Heart left ventricle (tissue), 16 donors: ENCODE measurements around the gene DCAF8. TPM values are rescaled to one million over a fixed set of nuclear protein-coding genes. Genes with fewer than 3 reads are reported as not detected.
A peak's percentile ranks its signal among the peaks of the same experiment; 100 is the strongest.

Experiments
- ATAC-seq, 4 donors: fragments of 200-7000 bp; cut with Tn5 transposase; one replicate each; pipeline ENCODE4 v1.9.1; 2020 to 2022; ENCODE audit warnings: moderate library complexity in 4 of 4, mild to moderate bottlenecking in 3 of 4, moderate number of reproducible peaks in 1 of 4
- DNase-seq, 5 donors: peaks; one replicate each; pipeline ENCODE4 v3.0.0-alpha.2; 2020
- H3K27ac ChIP-seq, 12 donors: fragments of 200-600 bp; sonication (generic) in 4 of 12; one replicate each; pipeline versions ENCODE4 v1.5.0 to v1.8.0; 2016 to 2022; ENCODE audit warnings: mild to moderate bottlenecking in 2 of 12
- H3K27me3 ChIP-seq, 9 donors: fragments of 200-600 bp; sonication (generic) in 2 of 9; one replicate each; pipeline versions ENCODE4 v1.5.1 to v1.8.0; 2016 to 2022; ENCODE audit warnings: mild to moderate bottlenecking in 3 of 9
- H3K36me3 ChIP-seq, 9 donors: fragments of 200-600 bp; sonication (generic) in 2 of 9; one replicate each; pipeline versions ENCODE4 v1.5.0 to v1.8.0; 2018 to 2022; ENCODE audit warnings: mild to moderate bottlenecking in 2 of 9
- H3K4me1 ChIP-seq, 12 donors: fragments of 200-600 bp; sonication (generic) in 4 of 12; one replicate each; pipeline versions ENCODE4 v1.5.0 to v1.8.0; 2016 to 2022; ENCODE audit warnings: mild to moderate bottlenecking in 3 of 12
- H3K4me3 ChIP-seq, 12 donors: fragments of 200-600 bp; sonication (generic) in 4 of 12; one replicate each; pipeline versions ENCODE4 v1.5.0 to v1.8.0; 2017 to 2022; ENCODE audit warnings: mild to moderate bottlenecking in 9 of 12, moderate library complexity in 4 of 12
- H3K9me3 ChIP-seq, 12 donors: fragments of 200-600 bp; sonication (generic) in 4 of 12; one replicate each; pipeline versions ENCODE4 v1.5.0 to v1.8.0; 2016 to 2022; ENCODE audit warnings: mild to moderate bottlenecking in 1 of 12
- CTCF ChIP-seq, 12 donors: fragments of 200-600 bp; sonication (generic) in 4 of 12; IDR thresholded peaks; one replicate each; pipeline versions ENCODE4 v1.5.0 to v1.8.0; 2018 to 2022; ENCODE audit warnings: antibody characterized with exemption in 12 of 12, mild to moderate bottlenecking in 5 of 12
- POLR2A ChIP-seq, 2 donors: fragments of 450-650 bp; IDR thresholded peaks; one replicate each; pipeline ENCODE4 v1.6.1; 2017; ENCODE audit warnings: antibody characterized with exemption in 2 of 2, mild to moderate bottlenecking in 2 of 2, moderate library complexity in 2 of 2
- WGBS, 4 donors: extraction: QIAGEN DNeasy Blood & Tissue Kit in 2 of 4; methylation state at CpG; one replicate each; pipeline versions ENCODE4 v1.1.5 to v1.1.7; 2013 to 2018; 5-methylcytosine and 5-hydroxymethylcytosine counted together
- intact Hi-C, 10 donors: fragments of 100-400 bp; cut with DNase I; formaldehyde crosslinking; loops; one replicate each; pipeline versions ENCODE4 v1.11.1 to v1.14.2; 2022
- polyA plus RNA-seq, 2 donors: library from polyadenylated mRNA; stranded (reverse); fragments of 200-250 nt; gene quantifications; one replicate each; pipeline ENCODE4 v1.2.3, GENCODE V29; 2013
- total RNA-seq, 9 donors: library from RNA; depleted of rRNA in 2 of 9; stranded (reverse); fragments of >200 nt in 2 of 9; fragmentation: NEBNext Ultra II Directional in 3 of 9; extraction: Animal tissue kit (Norgen Biotek cat#: 25700) in 3 of 9; gene quantifications; one replicate each; pipeline versions ENCODE4 v1.1.0 to v1.2.4, GENCODE V29; 2016 to 2023
- donor health status: ischemic (EF 13 %, LVEDD 7.1; RV severe dilation, severe dysfunction).
- donor health status: healthy with polysubstance abuse.
- donor health status: DM: no; HTN: yes; CAD: no.
- donor health status: DM: no; HTN: no; CAD: no.
- donor health status: ischemic (EF 25% LVEDD 6.9; RV normal size, moderate dysfunction).
- donor health status: ischemic (EF 25% LVEDD 5.7; RV mildly dilated, moderate dysfunction).
- donor health status: healthy.
- donor health status: DM: yes; HTN: yes; CAD: no.
- donor health status: ischemic (EF 35%, LVEDD 5.7; RV mildly dilated, moderate dysfunction).
- donor health status: nonischemic (EF 11% LVEDD 7.7; RV severe dilation, severe dysfunction).
- donor health status: DM: yes; HTN: yes; CAD: no.
- donor health status: PGD.
- donor health status: ischemic (EF 29% LVEDD 5.4; RV normal size, mild dysfunction).
- donor health status: nonischemic (EF 23%, LVEDD 6.1; RV moderate dilation, normal function).

The DCAF8 gene
- total and polyA plus RNA-seq, 11 donors, result 78.4 to 161 (median 128) TPM

GRCh38 chr1:160228431-160228830, 33.9 kb downstream of the DCAF8 start:
- Histone ChIP-seq H3K27ac (no peak overlapping the region), H3K4me1 (peaks cover 0 to 11% (median 1%) of the 10 kb centered on the region in 12 donors), H3K36me3 (peaks cover 0 to 100% (median 99%) of the 10 kb centered on the region in 9 donors), H3K4me3 (no peak overlapping the region), H3K9me3 (no peaks in the 10 kb centered on the region), H3K27me3 (no peaks in the 10 kb centered on the region)
- DNase-seq (no peak), ATAC-seq (no peak)
- TF ChIP-seq CTCF (IDR thresholded peaks at IDR 0.05), result no peak
- TF ChIP-seq POLR2A (IDR thresholded peaks at IDR 0.05), result no peak
- intact Hi-C loops, result loop anchor here in 1 of 10 donors (10.0 kb wide), 1 partner anchor 124 kb away; no protein-coding TSS in a partner anchor

- Histone ChIP-seq H3K4me3 (no peak overlapping the region), H3K36me3 (peaks cover 0 to 100% (median 100%) of the 10 kb centered on the region in 9 donors), H3K9me3 (no peaks in the 10 kb centered on the region), H3K27me3 (no peaks in the 10 kb centered on the region), H3K4me1 (peaks cover 0 to 11% (median 0%) of the 10 kb centered on the region in 12 donors), H3K27ac (no peak overlapping the region)
- no peak for ATAC-seq
- DNase-seq, result no peak
- WGBS, 4 donors, result 94 to 96% (median 95%) methylated on average over 1 of the region's 1 CpG
- TF ChIP-seq CTCF (IDR thresholded peaks at IDR 0.05) (no peak), POLR2A (IDR thresholded peaks at IDR 0.05) (no peak)
- intact Hi-C loops, result loop anchor here in 1 of 10 donors (10.0 kb wide), 1 partner anchor 123 kb away; no protein-coding TSS in a partner anchor
These were observed 34.8 kb downstream of the DCAF8 start for GRCh38 chr1:160227561-160227960.

- Histone ChIP-seq H3K9me3 (no peaks in the 10 kb centered on the region), H3K4me1 (peaks cover 0 to 11% (median 0%) of the 10 kb centered on the region in 12 donors), H3K27me3 (no peaks in the 10 kb centered on the region), H3K27ac (peak overlapping the region in 1 of 12 donors; percentile 15), H3K4me3 (no peak overlapping the region), H3K36me3 (peaks cover 0 to 100% (median 100%) of the 10 kb centered on the region in 9 donors)
- intact Hi-C loops, result loop anchor here in 1 of 10 donors (10.0 kb wide), 1 partner anchor 122 kb away; no protein-coding TSS in a partner anchor
- WGBS, 4 donors, result 85 to 91% (median 88%) methylated on average over 4 of the region's 4 CpGs
- no peak for ATAC-seq
- no peak for DNase-seq
- TF ChIP-seq POLR2A (IDR thresholded peaks at IDR 0.05) (no peak), CTCF (IDR thresholded peaks at IDR 0.05) (no peak)
These were observed 35.3 kb downstream of the DCAF8 start for GRCh38 chr1:160227034-160227433.

GRCh38 chr1:160226623-160227022, 35.7 kb downstream of the DCAF8 start:
- Histone ChIP-seq H3K27ac (peak overlapping the region in 1 of 12 donors; percentile 15), H3K36me3 (peaks cover 0 to 100% (median 100%) of the 10 kb centered on the region in 9 donors), H3K9me3 (no peaks in the 10 kb centered on the region), H3K4me3 (no peak overlapping the region), H3K4me1 (peaks cover 0 to 11% (median 0%) of the 10 kb centered on the region in 12 donors), H3K27me3 (no peaks in the 10 kb centered on the region)
- intact Hi-C loops, result loop anchor here in 1 of 10 donors (10.0 kb wide), 1 partner anchor 122 kb away; no protein-coding TSS in a partner anchor
- 66 to 75% (median 73%) methylated on average over 2 of the region's 2 CpGs for WGBS, 4 donors
- DNase-seq, result no peak
- TF ChIP-seq CTCF (IDR thresholded peaks at IDR 0.05), result no peak
- no peak for TF ChIP-seq POLR2A (IDR thresholded peaks at IDR 0.05)
- ATAC-seq, result peak in 3 of 4 donors; percentile 49 to 57 (median 57)
